Calu3 (cell line): Measurements from ENCODE around the gene ADGRD1. TPM values are rescaled to one million over a fixed set of nuclear protein-coding genes. Genes with fewer than 3 reads are reported as not detected.

Experiments used
- BruUV-seq: library from RNA; stranded (reverse); fragments of 400-500 nt; replicated peaks from 2 replicates; lab custom pipeline; 2021; lab: Mats Ljungman, UMichigan
- CTCF ChIA-PET: fragments of 300-600 bp; sonication (Branson Sonifier 250); formaldehyde crosslinking; loops from one replicate; lab custom pipeline; 2022; ENCODE audit warnings: antibody characterized with exemption; lab: Charles Lee
- DNase-seq: peaks from one replicate; pipeline ENCODE4 v3.0.0; 2022
- H3K27ac Mint-ChIP-seq: one replicate; pipeline ENCODE4 v1.8.0; 2022; ENCODE audit warnings: mixed read lengths; ENCODE audit not compliant: unreplicated experiment
- H3K27me3 Mint-ChIP-seq: one replicate; pipeline ENCODE4 v1.8.0; 2022; ENCODE audit warnings: mixed read lengths; ENCODE audit not compliant: unreplicated experiment
- H3K36me3 Mint-ChIP-seq: one replicate; pipeline ENCODE4 v1.8.0; 2022; ENCODE audit warnings: mild to moderate bottlenecking, moderate library complexity, mixed read lengths; ENCODE audit not compliant: insufficient read depth, unreplicated experiment
- H3K4me1 Mint-ChIP-seq: one replicate; pipeline ENCODE4 v1.8.0; 2022; ENCODE audit warnings: mild to moderate bottlenecking, low read depth, mixed read lengths; ENCODE audit not compliant: unreplicated experiment
- H3K4me3 Mint-ChIP-seq: one replicate; pipeline ENCODE4 v1.8.0; 2022; ENCODE audit warnings: mild to moderate bottlenecking, low read depth, moderate library complexity, mixed read lengths; ENCODE audit not compliant: unreplicated experiment
- H3K9me3 Mint-ChIP-seq: one replicate; pipeline ENCODE4 v1.8.0; 2022; ENCODE audit warnings: low read depth, mixed read lengths; ENCODE audit not compliant: unreplicated experiment
- intact Hi-C: fragments of 100-400 bp; cut with micrococcal nuclease; formaldehyde crosslinking; loops from one replicate; pipeline ENCODE4 v1.10.0; 2022; ENCODE audit not compliant: unreplicated experiment
- total RNA-seq: library from RNA; stranded (reverse); gene quantifications from 2 replicates; pipeline ENCODE4 v1.2.3, GENCODE V29; 2022
- TF ChIP-seq, protein P1 (sequence below): fragments of 200-600 bp; IDR thresholded peaks from one replicate; pipeline ENCODE4 v1.8.0; 2022; ENCODE audit warnings: antibody characterized with exemption; ENCODE audit not compliant: unreplicated experiment

Gene ADGRD1
- total RNA-seq, 1 experiment from 2014 or later: not detected

DNA sequence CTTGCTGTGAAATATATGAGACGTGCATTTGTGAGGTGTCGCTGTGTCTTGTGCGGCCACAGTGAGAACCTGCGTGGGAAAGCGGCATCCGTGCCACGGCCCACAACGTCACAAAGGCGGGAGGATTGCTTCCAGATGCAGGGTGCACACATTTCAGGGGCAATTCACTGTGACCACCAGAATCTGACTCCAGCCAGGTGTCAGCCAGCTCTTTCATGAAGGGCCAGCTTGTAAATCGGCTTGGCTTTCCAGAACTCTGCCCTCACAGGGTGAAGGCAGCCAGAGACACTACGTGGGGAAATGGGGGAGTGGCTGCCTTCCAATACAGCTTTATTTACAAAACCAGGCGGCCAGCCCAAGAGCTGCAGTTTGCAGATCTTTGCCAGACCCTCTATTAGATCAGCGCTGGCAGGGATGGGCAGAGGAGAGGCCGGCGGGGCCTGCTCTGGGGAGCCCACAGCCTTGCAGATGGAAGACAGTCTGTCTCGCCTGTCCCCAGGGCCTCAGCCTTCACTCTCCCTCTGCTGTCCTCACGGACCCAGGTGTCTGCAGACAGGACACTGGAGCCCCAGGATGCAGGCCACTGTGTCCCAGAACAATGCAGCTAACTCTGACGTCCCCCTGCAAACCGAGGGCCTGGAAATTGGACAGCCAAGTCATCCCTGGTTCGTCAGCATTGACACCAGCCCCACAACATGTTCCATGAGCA is 53.5 kb downstream of the ADGRD1 start:
- no peak overlapping the region for H3K27ac Mint-ChIP-seq
- H3K4me1 Mint-ChIP-seq: no peaks in the 10 kb centered on the region
- CTCF ChIA-PET: interaction anchor here (0.6 kb wide), 1 partner anchor 40 kb away, joined by 4 read pairs; no protein-coding TSS in a partner anchor
- H3K4me3 Mint-ChIP-seq: no peak overlapping the region
- intact Hi-C loops: no loop called here
- no peak for DNase-seq
- H3K9me3 Mint-ChIP-seq: no peaks in the 10 kb centered on the region
- TF ChIP-seq, protein P1, sequence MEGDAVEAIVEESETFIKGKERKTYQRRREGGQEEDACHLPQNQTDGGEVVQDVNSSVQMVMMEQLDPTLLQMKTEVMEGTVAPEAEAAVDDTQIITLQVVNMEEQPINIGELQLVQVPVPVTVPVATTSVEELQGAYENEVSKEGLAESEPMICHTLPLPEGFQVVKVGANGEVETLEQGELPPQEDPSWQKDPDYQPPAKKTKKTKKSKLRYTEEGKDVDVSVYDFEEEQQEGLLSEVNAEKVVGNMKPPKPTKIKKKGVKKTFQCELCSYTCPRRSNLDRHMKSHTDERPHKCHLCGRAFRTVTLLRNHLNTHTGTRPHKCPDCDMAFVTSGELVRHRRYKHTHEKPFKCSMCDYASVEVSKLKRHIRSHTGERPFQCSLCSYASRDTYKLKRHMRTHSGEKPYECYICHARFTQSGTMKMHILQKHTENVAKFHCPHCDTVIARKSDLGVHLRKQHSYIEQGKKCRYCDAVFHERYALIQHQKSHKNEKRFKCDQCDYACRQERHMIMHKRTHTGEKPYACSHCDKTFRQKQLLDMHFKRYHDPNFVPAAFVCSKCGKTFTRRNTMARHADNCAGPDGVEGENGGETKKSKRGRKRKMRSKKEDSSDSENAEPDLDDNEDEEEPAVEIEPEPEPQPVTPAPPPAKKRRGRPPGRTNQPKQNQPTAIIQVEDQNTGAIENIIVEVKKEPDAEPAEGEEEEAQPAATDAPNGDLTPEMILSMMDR: no peak
- peaks cover 61% of the 10 kb centered on the region for H3K27me3 Mint-ChIP-seq
- no TSS peak for BruUV-seq
- H3K36me3 Mint-ChIP-seq: no peaks in the 10 kb centered on the region

DNA sequence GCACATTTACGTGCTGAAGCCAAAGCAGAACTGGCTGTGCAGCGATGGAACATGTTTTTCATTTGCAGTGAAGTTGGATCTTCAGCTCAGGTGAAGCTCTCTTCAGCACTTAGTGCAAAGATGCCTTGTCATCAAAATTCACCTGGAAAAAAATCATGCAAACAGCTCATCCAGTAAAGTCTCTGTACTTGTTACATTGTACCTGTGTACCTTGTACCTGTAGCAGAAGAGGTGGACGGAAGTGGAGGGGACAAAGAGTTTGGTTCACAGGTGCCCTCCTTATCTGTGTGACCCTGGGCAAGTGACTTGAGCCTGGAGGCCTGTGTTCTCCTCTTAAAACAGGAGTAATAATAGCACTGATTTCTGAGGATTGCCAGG is 54.0 kb downstream of the ADGRD1 start:
- Mint-ChIP-seq H3K27ac (no peak overlapping the region), H3K4me1 (no peaks in the 10 kb centered on the region), H3K4me3 (no peak overlapping the region), H3K27me3 (peaks cover 66% of the 10 kb centered on the region), H3K9me3 (no peaks in the 10 kb centered on the region), H3K36me3 (no peaks in the 10 kb centered on the region)
- CTCF ChIA-PET: no interaction called here
- intact Hi-C loops: no loop called here
- no TSS peak for BruUV-seq
- TF ChIP-seq, protein P1: no peak
- DNase-seq: no peak

DNA sequence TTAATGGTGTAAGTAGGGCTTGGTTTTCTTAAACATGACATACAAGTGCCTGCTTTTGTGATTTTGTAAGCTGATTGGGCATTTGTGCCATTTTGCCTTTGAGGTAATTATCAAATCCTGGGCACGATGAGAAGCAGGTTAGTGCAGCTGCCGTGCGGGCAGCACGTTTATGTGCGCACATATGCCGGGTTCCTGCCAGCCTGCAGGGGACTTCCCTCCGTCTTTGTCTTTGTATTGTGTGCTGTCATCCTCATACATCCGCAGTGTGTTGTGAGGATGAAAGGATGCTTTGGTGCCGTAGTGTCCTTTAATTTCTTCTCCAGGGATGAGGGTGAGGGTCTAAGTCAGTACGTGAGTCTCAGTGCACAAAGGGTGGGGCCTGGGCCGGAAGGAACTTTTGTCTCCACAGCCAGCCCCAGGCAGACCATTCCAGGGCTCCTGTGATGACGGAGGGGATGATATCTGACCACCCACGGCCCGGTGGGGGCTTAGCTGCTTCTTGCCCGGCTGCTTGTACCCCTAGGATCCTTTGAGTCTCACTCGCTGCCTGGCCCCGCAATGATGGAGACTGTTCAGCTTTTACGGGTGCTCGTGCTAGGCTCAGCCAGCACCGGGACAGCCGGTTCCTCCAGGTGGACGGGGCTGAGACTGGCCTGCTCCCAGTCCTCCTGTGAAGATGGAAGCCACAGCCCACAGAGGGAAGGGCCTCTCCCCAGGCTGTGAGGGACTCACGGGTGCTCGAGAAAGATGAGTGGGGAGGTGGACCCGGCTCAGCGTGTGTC is 54.6 kb downstream of the ADGRD1 start:
- H3K4me1 Mint-ChIP-seq: no peaks in the 10 kb centered on the region
- no peak overlapping the region for H3K4me3 Mint-ChIP-seq
- no TSS peak for BruUV-seq
- no peaks in the 10 kb centered on the region for H3K9me3 Mint-ChIP-seq
- no peaks in the 10 kb centered on the region for H3K36me3 Mint-ChIP-seq
- no peak overlapping the region for H3K27ac Mint-ChIP-seq
- TF ChIP-seq, protein P1: no peak
- no peak for DNase-seq
- intact Hi-C loops: no loop called here
- H3K27me3 Mint-ChIP-seq: peaks cover 67% of the 10 kb centered on the region
- CTCF ChIA-PET: no interaction called here

- DNase-seq: no peak
- intact Hi-C loops: no loop called here
- no peaks in the 10 kb centered on the region for H3K36me3 Mint-ChIP-seq
- no peaks in the 10 kb centered on the region for H3K4me1 Mint-ChIP-seq
- TF ChIP-seq, protein P1: no peak
- no peaks in the 10 kb centered on the region for H3K9me3 Mint-ChIP-seq
- H3K27ac Mint-ChIP-seq: no peak overlapping the region
- no peak overlapping the region for H3K4me3 Mint-ChIP-seq
- BruUV-seq: no TSS peak
- CTCF ChIA-PET: no interaction called here
- peaks cover 67% of the 10 kb centered on the region for H3K27me3 Mint-ChIP-seq
Measured at GRCh38 chr12:131008913-131009270, 55.2 kb downstream of the ADGRD1 start.
